SKM-1 (cell line): Measurements from ENCODE around the gene UTS2R.
"Not testable (repeated sequence)": the region's sequence is repeated elsewhere in the genome, so short reads cannot be mapped to it uniquely, and the experiment has no call there.

Experiments
- DNase-seq: peaks from one replicate; lab custom pipeline; 2025; ENCODE audit not compliant: unreplicated experiment; lab: John Stamatoyannopoulos, UW

Gene UTS2R

GRCh38 chr17:82353484-82353883 is 18.1 kb upstream of the UTS2R start:
- DNase-seq = no peak

DNA sequence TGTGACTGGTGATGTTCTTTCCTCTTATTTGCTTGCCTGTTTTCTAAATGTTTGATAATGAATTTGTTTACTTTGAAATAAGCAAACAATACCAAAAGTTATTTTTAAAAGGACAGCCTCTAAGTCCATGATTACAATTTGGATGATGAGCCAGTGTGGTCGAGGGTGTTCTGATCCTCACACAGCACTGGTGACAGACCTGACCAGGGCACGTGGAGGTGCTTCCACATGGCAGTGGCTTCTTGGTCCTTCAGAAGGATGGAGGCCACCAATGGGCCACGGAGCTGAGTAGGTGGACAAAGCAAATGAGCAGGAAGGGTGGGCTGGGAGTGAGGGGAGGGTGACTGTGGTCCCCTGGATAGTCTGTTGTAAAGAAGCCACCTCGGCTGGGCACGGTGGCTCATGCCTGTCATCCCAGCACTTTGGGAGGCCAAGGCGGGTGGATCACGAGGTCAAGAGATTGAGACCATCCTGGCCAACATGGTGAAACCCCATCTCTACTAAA is 16.7 kb upstream of the UTS2R start:
- no peak for DNase-seq

DNA sequence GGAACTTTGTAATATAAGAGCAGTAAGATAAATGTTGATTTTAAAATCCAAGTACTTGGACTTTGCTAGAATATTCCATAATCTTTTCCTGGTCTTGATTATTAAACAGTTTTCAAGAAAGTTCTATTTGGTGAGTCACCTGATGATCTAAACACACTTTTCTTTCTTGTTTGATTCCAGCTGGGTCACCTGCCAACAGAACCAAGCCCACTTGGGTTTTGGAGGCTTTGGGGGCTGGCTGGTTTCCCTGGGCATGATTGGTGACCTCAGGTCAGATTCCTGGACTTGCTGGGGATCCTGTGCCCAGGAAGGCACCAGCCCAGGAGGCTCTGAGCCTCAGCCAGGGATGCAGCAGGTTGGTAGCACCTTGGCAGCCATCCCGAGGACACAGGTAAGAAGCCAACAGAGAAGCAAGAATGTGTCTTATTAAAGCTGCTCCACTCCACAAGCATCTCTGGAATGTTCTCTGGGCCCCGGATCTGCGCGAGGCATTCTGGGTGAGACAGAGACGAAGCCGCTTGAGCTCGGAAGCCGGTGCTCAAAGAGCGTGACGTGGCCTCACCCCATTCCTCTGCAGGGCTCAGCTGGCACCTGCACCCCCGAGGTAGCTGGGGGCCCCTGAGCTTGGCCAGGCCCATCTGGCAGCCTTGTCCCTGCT is 15.7 kb upstream of the UTS2R start:
- DNase-seq = no peak

DNA sequence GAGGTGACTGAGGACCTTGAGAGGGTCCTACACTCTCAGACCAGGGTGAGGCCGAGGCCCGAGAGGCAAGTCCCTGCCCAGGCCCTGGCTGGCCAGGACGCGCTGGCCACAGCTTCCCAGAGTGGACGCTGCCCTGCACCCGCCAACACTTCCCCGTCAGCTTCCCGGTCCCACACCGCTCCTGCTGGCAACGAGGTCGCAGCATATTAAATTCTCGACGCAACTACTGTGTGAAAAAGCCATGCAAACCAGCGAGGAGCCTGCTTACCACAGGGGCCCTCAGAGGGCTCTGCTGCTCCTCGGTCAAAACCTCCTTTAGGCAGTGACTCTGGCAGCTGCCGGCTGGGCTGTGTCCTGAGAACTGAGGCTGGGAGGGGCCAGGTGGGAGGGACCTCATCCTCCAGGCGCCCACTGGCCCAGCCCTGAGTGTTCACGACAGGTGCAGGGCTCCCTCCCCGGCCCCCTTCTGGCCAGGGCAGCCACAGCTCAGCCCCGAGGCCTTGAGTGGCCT is 14.7 kb upstream of the UTS2R start:
- DNase-seq = no peak

DNA sequence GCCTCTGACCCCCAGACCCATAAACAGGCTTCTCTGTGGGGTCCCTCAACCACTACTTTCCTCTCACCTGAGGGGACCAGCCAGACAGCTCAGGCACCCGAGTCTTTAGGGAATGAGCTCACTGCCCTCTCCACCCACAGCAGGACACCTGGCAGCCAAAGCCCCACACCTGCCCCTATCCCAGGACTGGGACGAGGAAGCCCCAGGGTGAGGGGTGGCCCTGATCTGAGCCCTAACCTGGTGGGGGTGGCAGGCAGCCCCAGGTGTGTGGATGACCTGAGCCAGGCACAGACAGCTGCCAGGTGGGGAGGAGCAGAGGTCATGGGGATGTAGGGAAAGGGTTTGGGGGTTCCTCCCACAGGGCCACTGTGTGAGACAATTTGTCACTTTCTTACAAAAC is 14.2 kb upstream of the UTS2R start:
- no peak for DNase-seq

DNA sequence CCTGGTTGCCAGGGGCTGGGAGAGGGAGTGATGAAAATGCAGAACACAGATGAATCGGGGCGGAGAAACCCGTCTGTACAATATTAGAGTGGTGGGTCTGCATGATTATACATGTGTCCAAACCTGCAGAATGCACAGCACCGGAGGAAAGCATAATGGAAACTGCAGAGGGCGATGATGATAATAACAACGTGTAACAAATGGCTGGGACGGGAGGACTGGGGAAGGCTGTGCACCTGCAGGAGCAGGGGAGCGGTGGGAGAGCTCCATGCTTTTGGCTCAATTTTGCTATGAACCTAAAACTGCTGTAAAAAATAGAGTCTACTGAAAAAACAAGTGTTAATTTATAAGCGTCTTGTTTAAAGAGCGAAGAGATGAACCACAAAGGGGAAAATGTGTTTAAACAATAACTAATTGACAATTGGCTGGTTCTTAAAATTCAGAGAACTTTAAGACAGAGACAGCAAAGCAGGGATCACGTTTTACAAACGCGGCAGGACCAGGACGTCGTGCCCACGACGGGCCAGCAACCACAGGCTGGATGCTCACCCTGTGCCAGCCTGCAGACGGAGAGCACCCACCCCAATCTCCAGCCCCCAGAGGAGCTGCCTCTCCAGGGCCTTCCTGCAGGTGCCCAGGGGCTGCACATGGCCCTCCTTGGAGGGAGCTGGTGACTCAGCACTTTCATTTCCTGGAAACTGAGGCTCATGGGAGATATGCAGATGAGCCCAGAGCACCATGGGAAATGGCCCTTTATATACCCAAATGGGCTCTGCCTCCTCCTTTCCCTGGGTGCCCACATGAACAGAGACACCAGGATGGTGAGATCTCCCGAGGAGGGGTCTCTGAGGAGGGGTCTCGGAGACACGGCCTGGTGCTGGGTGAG is 12.9 kb upstream of the UTS2R start, which contains the start of gene TEX19:
TEX19 (plus strand) TSS at position 783 of the 886 bp plus-strand sequence. CDS start 2,904 bp downstream, outside the sequence.
- no peak for DNase-seq

DNA sequence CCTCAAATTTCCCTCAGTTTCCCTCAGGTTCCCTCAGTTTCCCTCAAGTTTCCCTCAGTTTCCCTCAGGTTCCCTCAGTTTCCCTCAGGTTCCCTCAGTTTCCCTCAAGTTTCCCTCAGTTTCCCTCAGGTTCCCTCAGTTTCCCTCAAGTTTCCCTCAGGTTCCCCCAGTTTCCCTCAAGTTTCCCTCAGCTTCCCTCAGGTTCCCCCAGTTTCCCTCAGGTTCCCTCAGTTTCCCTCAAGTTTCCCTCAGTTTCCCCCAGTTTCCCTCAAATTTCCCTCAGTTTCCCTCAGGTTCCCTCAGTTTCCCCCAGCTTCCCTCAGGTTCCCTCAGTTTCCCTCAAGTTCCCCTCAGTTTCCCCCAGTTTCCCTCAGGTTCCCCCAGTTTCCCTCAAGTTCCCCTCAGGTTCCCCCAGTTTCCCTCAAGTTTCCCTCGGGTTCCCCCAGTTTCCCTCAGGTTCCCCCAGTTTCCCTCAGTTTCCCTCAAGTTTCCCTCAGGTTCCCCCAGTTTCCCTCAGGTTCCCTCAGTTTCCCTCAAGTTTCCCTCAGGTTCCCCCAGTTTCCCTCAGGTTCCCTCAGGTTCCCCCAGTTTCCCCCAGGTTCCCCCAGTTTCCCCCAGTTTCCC is 12.0 kb upstream of the UTS2R start:
- DNase-seq = not testable (repeated sequence)

DNA sequence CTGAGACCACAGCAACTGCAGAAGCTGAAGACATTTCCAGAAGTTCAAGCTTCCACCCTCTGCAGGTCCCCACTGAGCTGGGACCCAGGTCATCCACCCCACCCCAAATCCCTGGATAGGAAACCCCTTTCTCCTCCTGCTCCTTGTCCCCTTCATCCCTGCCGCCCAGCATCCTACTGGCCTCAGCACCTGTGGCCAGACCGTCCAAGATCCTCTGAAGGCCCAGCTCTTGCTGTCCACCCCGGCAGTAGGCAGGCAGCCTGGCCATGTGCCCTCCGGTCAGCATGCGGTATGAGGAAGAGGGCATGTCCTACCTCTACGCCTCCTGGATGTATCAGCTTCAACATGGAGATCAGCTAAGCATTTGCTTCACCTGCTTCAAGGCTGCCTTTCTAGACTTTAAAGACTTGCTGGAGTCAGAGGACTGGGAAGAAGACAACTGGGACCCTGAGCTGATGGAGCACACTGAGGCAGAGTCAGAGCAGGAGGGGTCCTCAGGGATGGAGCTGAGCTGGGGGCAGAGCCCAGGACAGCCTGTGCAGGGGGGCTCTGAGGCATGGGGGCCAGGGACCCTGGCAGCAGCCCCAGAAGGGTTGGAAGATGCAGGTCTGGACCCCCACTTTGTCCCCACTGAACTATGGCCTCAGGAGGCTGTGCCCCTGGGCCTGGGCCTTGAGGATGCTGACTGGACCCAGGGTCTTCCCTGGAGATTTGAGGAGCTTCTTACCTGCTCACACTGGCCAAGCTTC is 9.5 kb upstream of the UTS2R start:
- DNase-seq = no peak

DNA sequence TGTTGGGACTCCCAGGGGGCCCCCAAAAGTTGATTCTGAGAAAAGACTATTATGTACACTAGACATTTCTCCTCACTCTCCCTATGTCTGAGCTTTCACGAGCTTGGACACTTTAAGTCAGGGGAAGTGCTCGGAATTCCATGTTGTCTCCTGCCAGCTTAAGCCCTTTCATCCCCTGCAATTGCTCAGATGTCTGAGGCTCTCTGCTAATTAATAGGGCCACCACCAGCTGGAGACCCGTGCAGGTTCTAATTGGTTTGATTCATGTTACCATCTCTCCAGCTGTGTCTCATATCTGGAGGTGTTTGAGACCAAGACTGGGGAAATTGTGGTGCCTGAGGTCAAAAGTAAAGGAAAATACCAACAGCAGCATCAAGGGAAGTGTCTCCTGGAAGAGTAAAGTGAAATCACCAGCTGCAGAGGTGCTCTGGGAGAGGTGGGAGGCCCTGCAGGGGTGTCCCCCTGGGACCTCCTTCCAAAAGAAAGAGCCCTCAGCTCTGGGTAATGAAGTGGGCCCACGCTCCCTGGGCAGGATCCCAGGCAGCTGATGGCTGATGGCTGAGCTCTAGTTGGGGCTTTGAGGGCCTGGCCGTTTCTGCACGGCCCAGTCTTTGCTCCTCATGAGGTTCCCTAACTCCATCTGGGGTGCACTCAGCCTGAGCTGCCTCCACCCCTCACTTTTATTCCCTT is 5.8 kb upstream of the UTS2R start:
- DNase-seq = no peak

DNA sequence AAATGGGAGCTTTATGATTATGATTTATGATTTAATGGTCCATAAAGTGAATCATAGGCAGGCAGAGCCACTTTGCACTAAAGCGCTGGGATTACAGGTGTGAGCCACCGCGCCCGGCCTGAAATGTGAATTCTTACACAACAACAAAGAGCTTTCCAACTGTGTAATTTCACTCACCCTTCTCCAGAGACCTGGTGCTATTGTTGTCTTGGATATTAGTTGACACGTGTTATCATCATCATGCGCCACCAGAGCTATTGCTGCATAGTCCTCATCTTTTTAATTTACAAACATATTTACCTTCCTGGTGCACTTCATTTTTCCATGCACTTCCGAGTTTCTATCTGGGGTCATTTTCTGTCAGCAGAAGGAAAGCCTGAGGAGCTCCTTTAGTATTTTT is 4.8 kb upstream of the UTS2R start:
- DNase-seq = no peak

- DNase-seq = no peak
Observed at GRCh38 chr17:82367724-82368524, 3.6 kb upstream of the UTS2R start.

GRCh38 chr17:82369211-82369610 is 2.4 kb upstream of the UTS2R start:
- no peak for DNase-seq

- DNase-seq = no peak
Observed at GRCh38 chr17:82370471-82371332, 863 bp upstream of the UTS2R start.

- no peak for DNase-seq
Observed at GRCh38 chr17:82372249-82373071, 895 bp downstream of the UTS2R start.

DNA sequence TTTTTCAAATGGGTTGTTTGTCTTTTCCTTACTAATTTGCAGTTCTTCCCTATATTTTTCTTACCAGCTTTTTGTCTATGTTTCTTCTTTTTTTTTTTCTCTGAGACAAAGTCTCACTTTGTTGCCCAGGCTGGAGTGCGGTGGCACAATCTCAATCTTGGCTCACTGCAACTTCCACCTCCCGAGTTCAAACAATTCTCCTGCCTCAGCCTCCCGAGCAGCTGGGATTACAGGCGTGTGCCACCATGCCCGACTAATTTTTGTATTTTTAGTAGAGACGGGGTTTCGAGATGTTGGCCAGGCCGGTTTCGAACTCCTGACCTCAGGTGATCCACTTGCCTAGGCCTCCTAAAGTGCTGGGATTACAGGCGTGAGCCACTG is 1.5 kb downstream of the UTS2R start:
- not testable (repeated sequence) for DNase-seq

DNA sequence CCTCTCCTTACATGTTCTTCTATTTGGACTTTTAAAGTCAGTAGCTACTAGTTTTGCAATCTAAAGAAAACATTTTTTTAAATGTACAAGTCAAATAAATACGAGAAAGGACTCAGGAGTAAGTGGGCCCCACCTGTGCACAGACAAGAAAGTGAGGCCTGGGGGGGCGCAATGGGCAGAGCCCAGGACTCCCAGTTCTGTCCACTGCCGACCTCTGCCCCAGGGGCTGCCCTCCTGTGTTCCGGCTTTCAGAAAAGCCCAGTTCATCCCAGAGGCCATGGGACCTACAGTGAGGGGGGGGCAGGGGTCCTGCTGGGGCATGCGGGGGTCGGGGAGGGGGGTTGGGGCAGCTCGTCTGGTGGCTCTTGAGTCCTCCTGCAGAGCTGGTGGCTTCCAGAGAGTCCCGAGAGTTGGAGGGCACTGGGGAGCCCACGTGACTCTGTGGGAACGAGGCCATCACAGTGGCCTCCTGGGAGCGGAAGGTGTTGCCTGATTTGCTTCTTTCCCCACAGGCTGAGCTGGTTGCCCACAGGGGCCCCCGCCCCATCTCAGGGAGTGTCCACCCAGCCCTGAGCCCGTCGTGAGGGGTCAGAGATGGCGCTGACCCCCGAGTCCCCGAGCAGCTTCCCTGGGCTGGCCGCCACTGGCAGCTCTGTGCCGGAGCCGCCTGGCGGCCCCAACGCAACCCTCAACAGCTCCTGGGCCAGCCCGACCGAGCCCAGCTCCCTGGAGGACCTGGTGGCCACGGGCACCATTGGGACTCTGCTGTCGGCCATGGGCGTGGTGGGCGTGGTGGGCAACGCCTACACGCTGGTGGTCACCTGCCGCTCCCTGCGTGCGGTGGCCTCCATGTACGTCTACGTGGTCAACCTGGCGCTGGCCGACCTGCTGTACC is 2.4 kb downstream of the UTS2R start:
- no peak for DNase-seq
